ENCODE measurements around the gene MINDY1. TPM values are rescaled to one million over a fixed set of nuclear protein-coding genes. Genes with fewer than 3 reads are reported as not detected.

MINDY1 gene
- total and polyA plus RNA-seq, 12 donors = 6.0 to 37.5 (median 22.3) TPM

GRCh38 chr1:151037032-151037431, 30.3 kb upstream of the MINDY1 start:
- DNase-seq = no peak
- Histone ChIP-seq H3K9me3 (replicated peaks in 1 of 3) (no peaks in the 10 kb centered on the region), H3K36me3 (replicated peaks in 1 of 2) (peaks cover 0 to 10% of the 10 kb centered on the region in 2 donors), H3K27me3 (no peaks in the 10 kb centered on the region), H3K4me1 (replicated peaks in 1 of 2) (no peaks in the 10 kb centered on the region), H3K27ac (no peak overlapping the region), H3K4me3 (no peak overlapping the region)
- TF ChIP-seq, protein P1, sequence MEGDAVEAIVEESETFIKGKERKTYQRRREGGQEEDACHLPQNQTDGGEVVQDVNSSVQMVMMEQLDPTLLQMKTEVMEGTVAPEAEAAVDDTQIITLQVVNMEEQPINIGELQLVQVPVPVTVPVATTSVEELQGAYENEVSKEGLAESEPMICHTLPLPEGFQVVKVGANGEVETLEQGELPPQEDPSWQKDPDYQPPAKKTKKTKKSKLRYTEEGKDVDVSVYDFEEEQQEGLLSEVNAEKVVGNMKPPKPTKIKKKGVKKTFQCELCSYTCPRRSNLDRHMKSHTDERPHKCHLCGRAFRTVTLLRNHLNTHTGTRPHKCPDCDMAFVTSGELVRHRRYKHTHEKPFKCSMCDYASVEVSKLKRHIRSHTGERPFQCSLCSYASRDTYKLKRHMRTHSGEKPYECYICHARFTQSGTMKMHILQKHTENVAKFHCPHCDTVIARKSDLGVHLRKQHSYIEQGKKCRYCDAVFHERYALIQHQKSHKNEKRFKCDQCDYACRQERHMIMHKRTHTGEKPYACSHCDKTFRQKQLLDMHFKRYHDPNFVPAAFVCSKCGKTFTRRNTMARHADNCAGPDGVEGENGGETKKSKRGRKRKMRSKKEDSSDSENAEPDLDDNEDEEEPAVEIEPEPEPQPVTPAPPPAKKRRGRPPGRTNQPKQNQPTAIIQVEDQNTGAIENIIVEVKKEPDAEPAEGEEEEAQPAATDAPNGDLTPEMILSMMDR (IDR thresholded peaks at IDR 0.05) = no peak
- no peak for TF ChIP-seq POLR2A (IDR thresholded peaks at IDR 0.05)
- WGBS, 4 donors = 87 to 90% (median 89%) methylated on average over 6 of the region's 6 CpGs
- intact Hi-C loops (cut with DNase I) = no loop called here

DNA sequence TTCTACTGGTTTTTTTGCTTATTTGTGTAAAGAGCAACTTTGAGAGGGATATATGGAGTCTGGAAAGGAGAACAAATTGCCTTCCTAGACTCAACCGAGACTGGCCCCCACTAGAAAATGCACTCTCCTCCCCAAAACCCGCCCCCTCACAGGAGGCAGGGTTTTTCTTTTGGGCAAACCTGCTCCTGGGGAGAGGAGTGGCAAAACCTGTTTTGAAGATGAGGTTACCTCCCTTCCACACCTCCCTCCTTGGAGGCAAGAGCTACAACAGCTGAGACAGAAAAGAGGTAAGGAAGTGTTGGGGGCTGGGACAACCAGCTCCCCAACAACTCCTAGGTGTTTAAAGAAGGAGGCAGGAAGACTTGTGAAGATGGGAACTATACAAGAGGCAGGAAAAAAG, 29.7 kb upstream of the MINDY1 start, which contains the start of gene BNIPL:
Gene BNIPL, plus strand, starts transcription at position 231 of the 400 bp plus-strand sequence. Its CDS starts 140 bp downstream, at position 371.
- H3K4me1 ChIP-seq (replicated peaks in 1 of 2) = no peaks in the 10 kb centered on the region
- no peak within 1 kb of the TSS for H3K27ac ChIP-seq
- 48 to 67% (median 50%) methylated on average over 2 of the region's 2 CpGs for WGBS, 4 donors
- TF ChIP-seq POLR2A (IDR thresholded peaks at IDR 0.05) = no peak
- TF ChIP-seq, protein P1 (IDR thresholded peaks at IDR 0.05) = no peak
- H3K9me3 ChIP-seq (replicated peaks in 1 of 3) = no peaks in the 10 kb centered on the region
- intact Hi-C loops (cut with DNase I) = no loop called here
- H3K27me3 ChIP-seq = no peaks in the 10 kb centered on the region
- H3K4me3 ChIP-seq = no peak within 1 kb of the TSS
- DNase-seq = no peak
- H3K36me3 ChIP-seq (replicated peaks in 1 of 2) = peaks cover 0 to 16% of the 10 kb centered on the region in 2 donors

- peaks cover 0 to 26% of the 10 kb centered on the region in 2 donors for H3K36me3 ChIP-seq (replicated peaks in 1 of 2)
- H3K4me3 ChIP-seq = no peak overlapping the region
- WGBS, 4 donors = 90 to 97% (median 93%) methylated on average over 3 of the region's 3 CpGs
- intact Hi-C loops (cut with DNase I) = no loop called here
- TF ChIP-seq, protein P1 (IDR thresholded peaks at IDR 0.05) = no peak
- TF ChIP-seq POLR2A (IDR thresholded peaks at IDR 0.05) = no peak
- H3K27me3 ChIP-seq = no peaks in the 10 kb centered on the region
- no peaks in the 10 kb centered on the region for H3K4me1 ChIP-seq (replicated peaks in 1 of 2)
- no peaks in the 10 kb centered on the region for H3K9me3 ChIP-seq (replicated peaks in 1 of 3)
- no peak overlapping the region for H3K27ac ChIP-seq
- DNase-seq = no peak
Observed at GRCh38 chr1:151035167-151035566, 28.5 kb upstream of the MINDY1 start.

GRCh38 chr1:151032164-151032563, 25.5 kb upstream of the MINDY1 start:
- TF ChIP-seq, protein P1 (IDR thresholded peaks at IDR 0.05) = no peak
- no peak for TF ChIP-seq POLR2A (IDR thresholded peaks at IDR 0.05)
- WGBS, 4 donors = 95 to 96% (median 96%) methylated on average over 8 of the region's 8 CpGs
- no peak for DNase-seq
- intact Hi-C loops (cut with DNase I) = no loop called here
- Histone ChIP-seq H3K9me3 (replicated peaks in 1 of 3) (no peaks in the 10 kb centered on the region), H3K36me3 (replicated peaks in 1 of 2) (peaks cover 0 to 49% of the 10 kb centered on the region in 2 donors), H3K27me3 (no peaks in the 10 kb centered on the region), H3K27ac (no peak overlapping the region), H3K4me1 (replicated peaks in 1 of 2) (no peaks in the 10 kb centered on the region), H3K4me3 (no peak overlapping the region)

All from adrenal gland (tissue), 12 donors.